RWPE1 (cell line): Measurements from ENCODE around the gene UNC13C.

Experiments
- CTCF ChIA-PET: fragments of 350-600 bp; sonication (Branson Sonifier 250); formaldehyde crosslinking; extraction: SDS; loops from one replicate; lab custom pipeline; 2021; lab: Yijun Ruan, JAX
- POLR2A ChIA-PET: fragments of 400-600 bp; formaldehyde crosslinking; extraction: SDS; loops from one replicate; lab custom pipeline; 2020; ENCODE audit warnings: antibody characterized with exemption; ENCODE audit not compliant: low non-redundant PET; lab: Yijun Ruan, JAX
- DNase-seq: peaks from one replicate; pipeline ENCODE4 v3.0.0; 2012; ENCODE audit warnings: low spot score
- H3K27ac ChIP-seq: fragments of 450-650 bp; 2 replicates; pipeline ENCODE4 v1.5.1; 2017
- CTCF ChIP-seq: fragments of 450-650 bp; conservative IDR thresholded peaks from 2 replicates; pipeline ENCODE4 v1.5.1; 2017; ENCODE audit warnings: low read depth, mild to moderate bottlenecking

Gene UNC13C

GRCh38 chr15:54131410-54131809, 153.2 kb downstream of the UNC13C start:
- no peak overlapping the region for H3K27ac ChIP-seq
- TF ChIP-seq CTCF: no peak
- ChIA-PET CTCF (no interaction called here), POLR2A (no interaction called here)
- peak; percentile 2 for DNase-seq

- ChIA-PET POLR2A (no interaction called here), CTCF (no interaction called here)
- no peak overlapping the region for H3K27ac ChIP-seq
- DNase-seq: no peak
- TF ChIP-seq CTCF: no peak
Observed at GRCh38 chr15:54149115-54149531, 170.9 kb downstream of the UNC13C start.

- CTCF ChIA-PET: interaction anchor here (0.5 kb wide), 1 partner anchor 122 kb away, joined by 3 read pairs; no protein-coding TSS in a partner anchor
- H3K27ac ChIP-seq: no peak overlapping the region
- TF ChIP-seq CTCF: no peak
- no peak for DNase-seq
- POLR2A ChIA-PET: interaction anchor here (0.6 kb wide), 1 partner anchor 75 kb away, joined by 3 read pairs; no protein-coding TSS in a partner anchor
Observed at GRCh38 chr15:54150255-54150654, 172.0 kb downstream of the UNC13C start.

GRCh38 chr15:54159012-54159411, 180.8 kb downstream of the UNC13C start:
- DNase-seq: no peak
- ChIA-PET CTCF (no interaction called here), POLR2A (no interaction called here)
- no peak overlapping the region for H3K27ac ChIP-seq
- TF ChIP-seq CTCF: no peak

GRCh38 chr15:54187325-54187724, 209.1 kb downstream of the UNC13C start:
- no peak for TF ChIP-seq CTCF
- CTCF ChIA-PET: interaction anchor here (0.6 kb wide), 1 partner anchor 8 kb away, joined by 3 read pairs; no protein-coding TSS in a partner anchor
- POLR2A ChIA-PET: no interaction called here
- no peak for DNase-seq
- no peak overlapping the region for H3K27ac ChIP-seq

- POLR2A ChIA-PET: no interaction called here
- H3K27ac ChIP-seq: no peak overlapping the region
- CTCF ChIA-PET: no interaction called here
Observed at GRCh38 chr15:54197995-54198394, 219.8 kb downstream of the UNC13C start.

More at GRCh38 chr15:54197995-54198394, 219.8 kb downstream of the UNC13C start:
- no peak for TF ChIP-seq CTCF
- DNase-seq: no peak
